PC-3 (cell line): ENCODE data around the gene CASP8AP2. TPM values are rescaled to one million over a fixed set of nuclear protein-coding genes. Genes with fewer than 3 reads are reported as not detected.

Experiments
- ATAC-seq: fragments of 200-7000 bp; cut with Tn5 transposase; 2 replicates; pipeline ENCODE4 v1.9.1; 2020; ENCODE audit warnings: mild to moderate bottlenecking, moderate library complexity
- BruUV-seq: library from RNA; stranded (reverse); fragments of 400-500 nt; replicated peaks from 2 replicates; lab custom pipeline; 2021; lab: Mats Ljungman, UMichigan
- CTCF ChIA-PET: fragments of 300-600 bp; sonication (Branson Sonifier 250); formaldehyde crosslinking; loops from one replicate; lab custom pipeline; 2022; ENCODE audit warnings: antibody characterized with exemption; lab: Charles Lee
- POLR2A ChIA-PET: fragments of 300-600 bp; sonication (Branson Sonifier 250); formaldehyde crosslinking; loops from one replicate; lab custom pipeline; 2022; ENCODE audit warnings: antibody characterized with exemption; ENCODE audit not compliant: unreplicated experiment; lab: Charles Lee
- DNase-seq: peaks from one replicate; pipeline ENCODE4 v3.0.0-alpha.2; 2015
- H2AFZ ChIP-seq: fragments of 300-600 bp; sonication (generic); 2 replicates; pipeline ENCODE4 v1.6.0; 2016; ENCODE audit warnings: antibody characterized with exemption, low read length
- H3F3A ChIP-seq: fragments of 300-600 bp; sonication (generic); one replicate; pipeline ENCODE4 v1.6.0; 2017; ENCODE audit warnings: antibody characterized with exemption, low read length, control low read depth, mild to moderate bottlenecking; ENCODE audit not compliant: unreplicated experiment
- H3K27ac ChIP-seq: fragments of 300-600 bp; sonication (generic); 2 replicates; pipeline ENCODE4 v1.5.1; 2016; ENCODE audit warnings: mild to moderate bottlenecking, low read length
- H3K27me3 ChIP-seq: fragments of 300-600 bp; sonication (generic); 2 replicates; pipeline ENCODE4 v1.6.1; 2016; ENCODE audit warnings: low read length, mixed read lengths
- H3K36me3 ChIP-seq: fragments of 300-600 bp; sonication (generic); 2 replicates; pipeline ENCODE4 v1.6.1; 2016; ENCODE audit warnings: low read depth, mixed run types, low read length, mixed read lengths
- H3K4me1 ChIP-seq: fragments of 300-600 bp; sonication (generic); 2 replicates; pipeline ENCODE4 v1.5.1; 2016; ENCODE audit warnings: low read length; ENCODE audit not compliant: insufficient read depth
- H3K4me2 ChIP-seq: fragments of 300-600 bp; sonication (generic); 2 replicates; pipeline ENCODE4 v1.6.0; 2016; ENCODE audit warnings: low read length
- H3K4me3 ChIP-seq: fragments of 300-600 bp; sonication (generic); 2 replicates; pipeline ENCODE4 v1.5.1; 2016; ENCODE audit warnings: mild to moderate bottlenecking, low read length, mixed read lengths
- H3K79me2 ChIP-seq: fragments of 300-600 bp; sonication (generic); 2 replicates; pipeline ENCODE4 v1.6.1; 2017; ENCODE audit warnings: low read length, mixed read lengths
- H3K9ac ChIP-seq: fragments of 300-600 bp; sonication (generic); 2 replicates; pipeline ENCODE4 v1.6.0; 2016; ENCODE audit warnings: mild to moderate bottlenecking, low read length
- H3K9me2 ChIP-seq: fragments of 300-600 bp; sonication (generic); replicated peaks from 2 replicates; pipeline ENCODE4 v1.6.1; 2016; ENCODE audit warnings: mixed run types, low read length, mixed read lengths
- H3K9me3 ChIP-seq: fragments of 300-600 bp; sonication (generic); 2 replicates; pipeline ENCODE4 v1.6.1; 2016; ENCODE audit warnings: low read length, mixed read lengths
- H4K20me1 ChIP-seq: fragments of 300-600 bp; sonication (generic); 2 replicates; pipeline ENCODE4 v1.6.1; 2016; ENCODE audit warnings: low read length, mixed read lengths
- CTCF ChIP-seq: fragments of 300-600 bp; sonication (generic); conservative IDR thresholded peaks from 2 replicates; pipeline ENCODE4 v1.5.1; 2017; ENCODE audit warnings: antibody characterized with exemption, low read depth, mild to moderate bottlenecking, low read length
- EZH2phosphoT487 ChIP-seq: fragments of 300-600 bp; sonication (generic); IDR thresholded peaks from 2 replicates; pipeline ENCODE4 v1.6.1; 2018; ENCODE audit warnings: mild to moderate bottlenecking, antibody characterized with exemption, low read length, borderline replicate concordance
- intact Hi-C: fragments of 100-400 bp; cut with micrococcal nuclease; formaldehyde crosslinking; loops from 2 replicates; pipeline ENCODE4 v1.9.0; 2023
- total RNA-seq: library from RNA; depleted of rRNA; stranded (reverse); fragments of >200 nt; gene quantifications from 2 replicates; pipeline ENCODE4 v1.2.3, GENCODE V29; 2014; rRNA removed

CASP8AP2 gene
- total RNA-seq, 1 experiment from 2014 or later: 6.6 TPM

GRCh38 chr6:89917801-89918366 is 88.2 kb downstream of the CASP8AP2 start:
- no peak overlapping the region for H3K27ac ChIP-seq

More at GRCh38 chr6:89917801-89918366, 88.2 kb downstream of the CASP8AP2 start:
- Histone ChIP-seq H3K79me2 (no peaks in the 10 kb centered on the region), H3K36me3 (no peaks in the 10 kb centered on the region), H3K4me3 (no peak overlapping the region), H2AFZ (no peak overlapping the region), H3K27me3 (no peaks in the 10 kb centered on the region), H3F3A (no peaks in the 10 kb centered on the region), H3K9ac (no peak overlapping the region), H3K9me2 (no peaks in the 10 kb centered on the region), H3K4me2 (no peak overlapping the region), H4K20me1 (no peaks in the 10 kb centered on the region), H3K4me1 (peaks cover 9% of the 10 kb centered on the region; the same call in 1 of the 2 replicates), H3K9me3 (no peaks in the 10 kb centered on the region)
- no peak for ATAC-seq
- intact Hi-C loops: no loop called here
- TF ChIP-seq CTCF: no peak
- TF ChIP-seq EZH2phosphoT487: no peak
- ChIA-PET CTCF (no interaction called here), POLR2A (no interaction called here)
- no TSS peak for BruUV-seq
- DNase-seq: no peak

Other genes starting within 250 kb of the CASP8AP2 start
- 10.5 and 11.2 TPM in 2 replicates for gene LYRM2, start 191.1 kb upstream of the CASP8AP2 start, total RNA-seq
- 17.6 and 20.5 TPM in 2 replicates for gene MDN1, start 10.1 kb upstream of the CASP8AP2 start, total RNA-seq
- gene GJA10, start 64.6 kb downstream of the CASP8AP2 start, total RNA-seq: not detected in 2 replicates